Gastrocnemius medialis (tissue), 4 donors: Measurements from ENCODE around the gene PSORS1C2. TPM values are rescaled to one million over a fixed set of nuclear protein-coding genes. Genes with fewer than 3 reads are reported as not detected.

Experiments
- ATAC-seq, 2 donors: fragments of 150-250 bp; one replicate each; pipeline ENCODE4 v1.9.1; 2016
- DNase-seq, 2 donors: peaks; one replicate each; pipeline ENCODE4 v3.0.0-alpha.2; 2019
- H3K27ac ChIP-seq, 4 donors: fragments of 200-600 bp; sonication (generic); 1 replicate in 1 of 4; 2 replicates in 3 of 4; pipeline ENCODE4 v1.5.1; 2016 to 2018; ENCODE audit warnings: mild to moderate bottlenecking in 2 of 4, moderate library complexity in 1 of 4
- H3K27me3 ChIP-seq, 3 donors: fragments of 200-600 bp; sonication (generic) in 2 of 3; 1 replicate in 1 of 3; 2 replicates in 2 of 3; pipeline versions ENCODE4 v1.5.1 to v1.6.0; 2016 to 2019; ENCODE audit warnings: mild to moderate bottlenecking in 1 of 3, moderate library complexity in 1 of 3
- H3K36me3 ChIP-seq, 2 donors: fragments of 200-600 bp; sonication (generic) in 1 of 2; one replicate each; pipeline ENCODE4 v1.5.1; 2017 to 2018
- H3K4me1 ChIP-seq, 2 donors: fragments of 200-600 bp; sonication (generic) in 1 of 2; one replicate each; pipeline ENCODE4 v1.5.1; 2016 to 2017; ENCODE audit warnings: mild to moderate bottlenecking in 2 of 2
- H3K4me3 ChIP-seq, 4 donors: fragments of 200-600 bp; sonication (generic) in 3 of 4; 1 replicate in 1 of 4; 2 replicates in 3 of 4; pipeline ENCODE4 v1.5.1; 2016 to 2019; ENCODE audit warnings: mild to moderate bottlenecking in 2 of 4
- H3K9me3 ChIP-seq, 3 donors: fragments of 200-600 bp; sonication (generic) in 2 of 3; 1 replicate in 1 of 3; 2 replicates in 2 of 3; pipeline ENCODE4 v1.5.1; 2016 to 2019
- CTCF ChIP-seq, 5 experiments: fragments of 450-650 bp in 3 of 5; fragments of 200-600 bp in 2 of 5; sonication (generic) in 2 of 5; IDR thresholded peaks in 4 of 5; conservative IDR thresholded peaks in 1 of 5; 1 replicate in 4 of 5; 2 replicates in 1 of 5; pipeline ENCODE4 v1.5.1; 2016 to 2019; ENCODE audit warnings: antibody characterized with exemption in 5 of 5, mild to moderate bottlenecking in 3 of 5, moderate library complexity in 3 of 5
- POLR2A ChIP-seq, 2 donors: fragments of 450-650 bp; IDR thresholded peaks; one replicate each; pipeline ENCODE4 v1.6.1; 2017; ENCODE audit warnings: antibody characterized with exemption in 2 of 2, mild to moderate bottlenecking in 2 of 2, moderate library complexity in 2 of 2
- in situ Hi-C, 4 donors: fragments of 200-750 bp; cut with MboI; loops; one replicate each; pipeline versions ENCODE4 v1.15.0 to v1.8.0; 2017; ENCODE audit warnings: low sequenced_read_pairs in 4 of 4
- intact Hi-C: fragments of 100-400 bp; cut with DNase I; formaldehyde crosslinking; loops from one replicate; pipeline ENCODE4 v1.15.1; 2023; ENCODE audit warnings: low total_unique reads
- total RNA-seq, 4 donors: library from RNA; depleted of rRNA; stranded (reverse); fragments of >200 nt; gene quantifications; one replicate each; pipeline versions ENCODE4 v1.1.0 to v1.2.3, GENCODE V29; 2016

The PSORS1C2 gene
- total RNA-seq, 4 donors from 2014 or later: not detected

GRCh38 chr6:31121131-31121790, 17.6 kb downstream of the PSORS1C2 start:
- no peak overlapping the region for H3K27ac ChIP-seq
- no peaks in the 10 kb centered on the region for H3K36me3 ChIP-seq
- in situ Hi-C loops (no loop called here), intact Hi-C loops (no loop called here)
- no peak for ATAC-seq
- no peak for DNase-seq
- H3K4me3 ChIP-seq: no peak overlapping the region
- H3K4me1 ChIP-seq: peaks cover 0 to 4% of the 10 kb centered on the region in 2 donors
- no peaks in the 10 kb centered on the region for H3K27me3 ChIP-seq
- no peaks in the 10 kb centered on the region for H3K9me3 ChIP-seq
- TF ChIP-seq POLR2A (IDR thresholded peaks at IDR 0.05) (no peak), CTCF (IDR thresholded peaks at IDR 0.05 in 4 of 5, conservative IDR thresholded peaks at IDR 0.05 in 1 of 5) (no peak)

GRCh38 chr6:31120151-31120915, 18.5 kb downstream of the PSORS1C2 start, which contains the start of gene CDSN:
TSS of gene CDSN (minus strand) at chr6:31120446. CDS start at chr6:31120419, 27 bp downstream.
- intact Hi-C loops: no loop called here
- ATAC-seq: no peak
- in situ Hi-C loops: no loop called here

GRCh38 chr6:31118178-31118577, 20.7 kb downstream of the PSORS1C2 start:
- Histone ChIP-seq H3K27ac (no peak overlapping the region), H3K4me1 (peaks cover 0 to 13% of the 10 kb centered on the region in 2 donors), H3K4me3 (no peak overlapping the region), H3K27me3 (no peaks in the 10 kb centered on the region), H3K36me3 (no peaks in the 10 kb centered on the region), H3K9me3 (no peaks in the 10 kb centered on the region)
- ATAC-seq (no peak), DNase-seq (no peak)
- TF ChIP-seq CTCF (IDR thresholded peaks at IDR 0.05 in 4 of 5, conservative IDR thresholded peaks at IDR 0.05 in 1 of 5) (no peak), POLR2A (IDR thresholded peaks at IDR 0.05) (no peak)
- intact Hi-C loops (no loop called here), in situ Hi-C loops (no loop called here)

More at GRCh38 chr6:31120151-31120915, 18.5 kb downstream of the PSORS1C2 start, which contains the start of gene CDSN:
- peaks cover 0 to 4% of the 10 kb centered on the region in 2 donors for H3K4me1 ChIP-seq
- H3K27ac ChIP-seq: no peak within 1 kb of the TSS
- no peaks in the 10 kb centered on the region for H3K9me3 ChIP-seq
- no peaks in the 10 kb centered on the region for H3K27me3 ChIP-seq
- TF ChIP-seq POLR2A (IDR thresholded peaks at IDR 0.05) (no peak), CTCF (IDR thresholded peaks at IDR 0.05 in 4 of 5, conservative IDR thresholded peaks at IDR 0.05 in 1 of 5) (no peak)
- H3K4me3 ChIP-seq: no peak within 1 kb of the TSS
- H3K36me3 ChIP-seq: no peaks in the 10 kb centered on the region
- DNase-seq: no peak

GRCh38 chr6:31116661-31117385, 22.0 kb downstream of the PSORS1C2 start:
- peak overlapping the region in 2 of 4 donors; percentile 18 to 65 for H3K27ac ChIP-seq
- TF ChIP-seq POLR2A (IDR thresholded peaks at IDR 0.05): no peak
- no peak for TF ChIP-seq CTCF (IDR thresholded peaks at IDR 0.05 in 4 of 5, conservative IDR thresholded peaks at IDR 0.05 in 1 of 5)
- intact Hi-C loops (no loop called here), in situ Hi-C loops (no loop called here)
- H3K4me1 ChIP-seq: peaks cover 0 to 11% of the 10 kb centered on the region in 2 donors
- ATAC-seq: peak in 1 of 2 donors; percentile 11
- DNase-seq: peak in 1 of 2 donors; percentile 19
- no peaks in the 10 kb centered on the region for H3K36me3 ChIP-seq
- H3K4me3 ChIP-seq: peak overlapping the region in 2 of 4 donors; percentile 14 to 29
- no peaks in the 10 kb centered on the region for H3K9me3 ChIP-seq
- no peaks in the 10 kb centered on the region for H3K27me3 ChIP-seq
